Measurements from ENCODE around the gene ZNF488. TPM values are rescaled to one million over a fixed set of nuclear protein-coding genes. Genes with fewer than 3 reads are reported as not detected.

Gene ZNF488
- polyA plus RNA-seq, 1 experiment: 0.15 TPM

GRCh38 chr10:47401210-47401609 is 17.1 kb upstream of the ZNF488 start:
- Histone ChIP-seq H3K4me3 (ENCODE audit: low read depth, low read length) (no peak overlapping the region), H3K36me3 (ENCODE audit: control insufficient read depth, insufficient read depth, low read length) (no peaks in the 10 kb centered on the region), H3K27me3 (ENCODE audit: control insufficient read depth, insufficient read depth, low read length) (no peaks in the 10 kb centered on the region)
- CTCF ChIA-PET: interaction anchor here (1.4 kb wide), 1 partner anchor 31 kb away, joined by 3 read pairs; no protein-coding TSS in a partner anchor
- no peak for TF ChIP-seq CTCF (IDR thresholded peaks at IDR 0.05; ENCODE audit: insufficient read depth, low read depth, low read length)
- DNase-seq (ENCODE audit: low read depth): no peak
- POLR2A ChIA-PET: no interaction called here

GRCh38 chr10:47400786-47401185 is 16.7 kb upstream of the ZNF488 start:
- Histone ChIP-seq H3K27me3 (ENCODE audit: control insufficient read depth, insufficient read depth, low read length) (no peaks in the 10 kb centered on the region), H3K4me3 (ENCODE audit: low read depth, low read length) (no peak overlapping the region), H3K36me3 (ENCODE audit: control insufficient read depth, insufficient read depth, low read length) (no peaks in the 10 kb centered on the region)
- TF ChIP-seq CTCF (IDR thresholded peaks at IDR 0.05; ENCODE audit: insufficient read depth, low read depth, low read length): no peak
- CTCF ChIA-PET: interaction anchor here (1.4 kb wide), 1 partner anchor 30 kb away, joined by 3 read pairs; no protein-coding TSS in a partner anchor
- POLR2A ChIA-PET: no interaction called here
- no peak for DNase-seq (ENCODE audit: low read depth)

- no peak for DNase-seq (ENCODE audit: low read depth)
- no peak for TF ChIP-seq CTCF (IDR thresholded peaks at IDR 0.05; ENCODE audit: insufficient read depth, low read depth, low read length)
- CTCF ChIA-PET: interaction anchor here (1.4 kb wide), 1 partner anchor 30 kb away, joined by 3 read pairs; no protein-coding TSS in a partner anchor
Measured at GRCh38 chr10:47400251-47400650, 16.2 kb upstream of the ZNF488 start.

GRCh38 chr10:47397256-47397655 is 13.2 kb upstream of the ZNF488 start:
- POLR2A ChIA-PET: no interaction called here

More at GRCh38 chr10:47400251-47400650, 16.2 kb upstream of the ZNF488 start:
- Histone ChIP-seq H3K4me3 (ENCODE audit: low read depth, low read length) (no peak overlapping the region), H3K27me3 (ENCODE audit: control insufficient read depth, insufficient read depth, low read length) (no peaks in the 10 kb centered on the region), H3K36me3 (ENCODE audit: control insufficient read depth, insufficient read depth, low read length) (no peaks in the 10 kb centered on the region)
- POLR2A ChIA-PET: no interaction called here

GRCh38 chr10:47396311-47396717 is 12.2 kb upstream of the ZNF488 start:
- H3K27me3 ChIP-seq (ENCODE audit: control insufficient read depth, insufficient read depth, low read length): no peaks in the 10 kb centered on the region
- no peak for TF ChIP-seq CTCF (IDR thresholded peaks at IDR 0.05; ENCODE audit: insufficient read depth, low read depth, low read length)
- DNase-seq (ENCODE audit: low read depth): no peak
- no peaks in the 10 kb centered on the region for H3K36me3 ChIP-seq (ENCODE audit: control insufficient read depth, insufficient read depth, low read length)
- ChIA-PET CTCF (interaction anchor here (0.6 to 1.6 kb wide), 2 partner anchors 12 to 45 kb away, joined by 3 to 10 read pairs; partner anchors contain the start of gene ZNF488), POLR2A (no interaction called here)
- no peak overlapping the region for H3K4me3 ChIP-seq (ENCODE audit: low read depth, low read length)

More at GRCh38 chr10:47397256-47397655, 13.2 kb upstream of the ZNF488 start:
- CTCF ChIA-PET: no interaction called here
- Histone ChIP-seq H3K36me3 (ENCODE audit: control insufficient read depth, insufficient read depth, low read length) (no peaks in the 10 kb centered on the region), H3K27me3 (ENCODE audit: control insufficient read depth, insufficient read depth, low read length) (no peaks in the 10 kb centered on the region), H3K4me3 (ENCODE audit: low read depth, low read length) (no peak overlapping the region)
- no peak for TF ChIP-seq CTCF (IDR thresholded peaks at IDR 0.05; ENCODE audit: insufficient read depth, low read depth, low read length)
- DNase-seq (ENCODE audit: low read depth): no peak
